ENCODE results near the gene CLTCL1. TPM values are rescaled to one million over a fixed set of nuclear protein-coding genes. Genes with fewer than 3 reads are reported as not detected.

The CLTCL1 gene
- total RNA-seq, 1 donor from 2014 or later = 13.5 TPM

GRCh38 chr22:19239464-19239863 lies 52.1 kb downstream of the CLTCL1 start:
- Mint-ChIP-seq H3K4me1 (ENCODE audit: unreplicated experiment) (no peaks in the 10 kb centered on the region), H3K9me3 (ENCODE audit: unreplicated experiment) (no peaks in the 10 kb centered on the region), H3K4me3 (ENCODE audit: unreplicated experiment) (no peak overlapping the region), H3K27me3 (ENCODE audit: unreplicated experiment) (peaks cover 3% of the 10 kb centered on the region), H3K27ac (ENCODE audit: unreplicated experiment) (no peak overlapping the region), H3K36me3 (ENCODE audit: low read depth, unreplicated experiment) (peaks cover 6% of the 10 kb centered on the region)
- DNase-seq (ENCODE audit: low spot score) = no peak
- TF ChIP-seq CTCF (IDR thresholded peaks at IDR 0.05; ENCODE audit: unreplicated experiment) = no peak

GRCh38 chr22:19238900-19239299 lies 52.6 kb downstream of the CLTCL1 start:
- DNase-seq (ENCODE audit: low spot score) = no peak
- Mint-ChIP-seq H3K4me1 (ENCODE audit: unreplicated experiment) (no peaks in the 10 kb centered on the region), H3K36me3 (ENCODE audit: low read depth, unreplicated experiment) (peaks cover 6% of the 10 kb centered on the region), H3K27me3 (ENCODE audit: unreplicated experiment) (peaks cover 3% of the 10 kb centered on the region), H3K27ac (ENCODE audit: unreplicated experiment) (no peak overlapping the region), H3K4me3 (ENCODE audit: unreplicated experiment) (no peak overlapping the region), H3K9me3 (ENCODE audit: unreplicated experiment) (no peaks in the 10 kb centered on the region)
- TF ChIP-seq CTCF (IDR thresholded peaks at IDR 0.05; ENCODE audit: unreplicated experiment) = no peak

- no peaks in the 10 kb centered on the region for H3K4me1 Mint-ChIP-seq (ENCODE audit: unreplicated experiment)
- peaks cover 3% of the 10 kb centered on the region for H3K27me3 Mint-ChIP-seq (ENCODE audit: unreplicated experiment)
- no peak for DNase-seq (ENCODE audit: low spot score)
- H3K36me3 Mint-ChIP-seq (ENCODE audit: low read depth, unreplicated experiment) = peaks cover 18% of the 10 kb centered on the region
- H3K9me3 Mint-ChIP-seq (ENCODE audit: unreplicated experiment) = no peaks in the 10 kb centered on the region
- no peak overlapping the region for H3K27ac Mint-ChIP-seq (ENCODE audit: unreplicated experiment)
- H3K4me3 Mint-ChIP-seq (ENCODE audit: unreplicated experiment) = no peak overlapping the region
- no peak for TF ChIP-seq CTCF (IDR thresholded peaks at IDR 0.05; ENCODE audit: unreplicated experiment)
Observed at GRCh38 chr22:19235874-19236273, 55.6 kb downstream of the CLTCL1 start.

- TF ChIP-seq CTCF (IDR thresholded peaks at IDR 0.05; ENCODE audit: unreplicated experiment) = no peak
- H3K9me3 Mint-ChIP-seq (ENCODE audit: unreplicated experiment) = no peaks in the 10 kb centered on the region
- H3K27ac Mint-ChIP-seq (ENCODE audit: unreplicated experiment) = no peak overlapping the region
- peaks cover 18% of the 10 kb centered on the region for H3K36me3 Mint-ChIP-seq (ENCODE audit: low read depth, unreplicated experiment)
- no peak for DNase-seq (ENCODE audit: low spot score)
- H3K4me3 Mint-ChIP-seq (ENCODE audit: unreplicated experiment) = no peak overlapping the region
- H3K4me1 Mint-ChIP-seq (ENCODE audit: unreplicated experiment) = no peaks in the 10 kb centered on the region
- H3K27me3 Mint-ChIP-seq (ENCODE audit: unreplicated experiment) = peaks cover 2% of the 10 kb centered on the region
Observed at GRCh38 chr22:19234126-19234896, 57.2 kb downstream of the CLTCL1 start.

- peaks cover 2% of the 10 kb centered on the region for H3K27me3 Mint-ChIP-seq (ENCODE audit: unreplicated experiment)
- H3K4me3 Mint-ChIP-seq (ENCODE audit: unreplicated experiment) = no peak overlapping the region
- no peak overlapping the region for H3K27ac Mint-ChIP-seq (ENCODE audit: unreplicated experiment)
- H3K36me3 Mint-ChIP-seq (ENCODE audit: low read depth, unreplicated experiment) = peaks cover 20% of the 10 kb centered on the region
- TF ChIP-seq CTCF (IDR thresholded peaks at IDR 0.05; ENCODE audit: unreplicated experiment) = no peak
- no peak for DNase-seq (ENCODE audit: low spot score)
- no peaks in the 10 kb centered on the region for H3K4me1 Mint-ChIP-seq (ENCODE audit: unreplicated experiment)
- H3K9me3 Mint-ChIP-seq (ENCODE audit: unreplicated experiment) = no peaks in the 10 kb centered on the region
Observed at GRCh38 chr22:19233189-19233661, 58.3 kb downstream of the CLTCL1 start.

All from endothelial cell (in vitro differentiated cells).